ENCODE data around the gene SLC9A3. TPM values are rescaled to one million over a fixed set of nuclear protein-coding genes. Genes with fewer than 3 reads are reported as not detected.

The SLC9A3 gene
- total RNA-seq, 1 experiment from 2014 or later = 0.85 TPM

DNA sequence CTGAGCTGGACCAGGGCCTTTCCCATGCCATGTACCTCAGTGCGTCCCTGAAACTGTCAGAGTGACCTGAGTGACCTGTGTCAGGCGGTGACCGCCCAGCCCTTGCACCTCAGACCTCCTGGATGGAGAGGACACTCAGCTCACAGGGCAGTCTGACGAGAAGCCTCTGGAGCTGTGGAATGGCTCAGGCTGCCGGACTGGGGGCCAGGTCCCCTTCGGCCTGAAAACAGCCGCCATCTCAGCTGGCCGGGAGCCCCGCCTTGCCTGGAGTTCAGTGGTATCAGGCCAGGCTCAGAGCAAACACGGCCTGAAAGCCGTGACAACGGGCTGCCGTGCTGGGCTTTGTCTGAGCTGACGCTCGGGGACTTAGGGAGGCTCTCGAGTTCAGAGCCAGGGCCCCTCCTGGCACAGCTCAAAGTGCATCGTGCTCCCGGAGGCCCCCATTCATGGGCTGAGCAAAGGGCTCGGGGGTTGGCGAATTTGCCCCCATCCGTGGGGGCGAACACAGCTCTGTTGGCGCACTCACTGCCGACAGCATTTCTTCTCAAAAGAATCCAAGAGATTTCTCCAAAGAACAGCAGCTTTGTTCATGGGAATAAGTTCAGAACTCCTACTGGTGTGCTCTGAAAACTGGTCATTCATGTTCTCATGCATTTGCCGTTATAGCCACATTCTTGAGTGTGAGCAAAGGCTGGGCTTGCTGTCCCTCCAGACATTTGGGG lies 8.4 kb upstream of the SLC9A3 start:
- H3K27ac Mint-ChIP-seq = no peak overlapping the region

More for the DNA sequence above, 8.4 kb upstream of the SLC9A3 start:
- Histone ChIP-seq H3K9me3 (ENCODE audit: control insufficient read depth, low read depth, low read length) (no peaks in the 10 kb centered on the region), H3K23ac (ENCODE audit: insufficient read length, low read depth, low read length) (no peak overlapping the region), H3K9ac (ENCODE audit: extremely low read depth, insufficient read length, low read length) (no peak overlapping the region), H4K8ac (replicated peaks; ENCODE audit: insufficient read length, low read depth, low read length) (no peak overlapping the region), H3K18ac (ENCODE audit: insufficient read length, low read depth, low read length) (no peak overlapping the region), H3K56ac (ENCODE audit: insufficient read length, low read depth, low read length) (no peak overlapping the region), H2BK15ac (ENCODE audit: low read depth, low read length) (no peak overlapping the region), H3K4ac (ENCODE audit: low read depth, low read length) (no peak overlapping the region), H4K20me1 (ENCODE audit: control insufficient read depth, insufficient read depth, insufficient read length) (peaks cover 3% of the 10 kb centered on the region), H3K27ac (ENCODE audit: insufficient read length, low read depth, low read length) (no peak overlapping the region), H2BK12ac (ENCODE audit: insufficient read length, low read depth, low read length) (no peak overlapping the region), H2BK20ac (ENCODE audit: low read depth, low read length, poor library complexity, severe bottlenecking) (no peak overlapping the region), H2AFZ (ENCODE audit: low read length) (no peak overlapping the region), H3K14ac (ENCODE audit: insufficient read depth, low read length) (no peak overlapping the region; the same call in 1 of the 2 replicates), H4K91ac (ENCODE audit: insufficient read length, low read depth, low read length) (no peak overlapping the region), H2AK5ac (ENCODE audit: insufficient read length, low read length) (no peak overlapping the region), H4K5ac (ENCODE audit: insufficient read length, low read depth, low read length) (no peak overlapping the region), H3K4me2 (ENCODE audit: insufficient read depth, insufficient read length, low read length) (no peak overlapping the region), H3T11ph (ENCODE audit: low read length) (no peak overlapping the region), H3K27me3 (ENCODE audit: insufficient read depth, low read length) (peaks cover 9% of the 10 kb centered on the region; the same call in 1 of the 2 replicates), H3K23me2 (ENCODE audit: insufficient read length, low read depth, low read length, poor library complexity, severe bottlenecking) (no peaks in the 10 kb centered on the region), H3K79me1 (ENCODE audit: insufficient read depth, low read depth, low read length, poor library complexity, severe bottlenecking) (no peaks in the 10 kb centered on the region), H3K4me1 (ENCODE audit: insufficient read depth, low read length) (no peaks in the 10 kb centered on the region), H2BK5ac (ENCODE audit: insufficient read length, low read length) (no peak overlapping the region), H3K79me2 (ENCODE audit: insufficient read depth, low read length) (no peaks in the 10 kb centered on the region), H2BK120ac (ENCODE audit: low read depth, low read length, poor library complexity, severe bottlenecking) (no peak overlapping the region)
- Mint-ChIP-seq H3K4me3 (no peak overlapping the region), H3K36me3 (ENCODE audit: insufficient read depth in 1 of 3, low read depth in 3 of 3) (no peaks in the 10 kb centered on the region), H3K9me3 (peaks cover 0 to 4% of the 10 kb centered on the region in 2 experiments; a peak in 2 of 5 replicates), H3K4me1 (peaks cover 5 to 11% of the 10 kb centered on the region in 2 experiments; a peak in 3 of 4 replicates), H3K27me3 (ENCODE audit: low read depth) (peaks cover 61% of the 10 kb centered on the region)
- DNase-seq = no peak
- TF ChIP-seq, protein P1, sequence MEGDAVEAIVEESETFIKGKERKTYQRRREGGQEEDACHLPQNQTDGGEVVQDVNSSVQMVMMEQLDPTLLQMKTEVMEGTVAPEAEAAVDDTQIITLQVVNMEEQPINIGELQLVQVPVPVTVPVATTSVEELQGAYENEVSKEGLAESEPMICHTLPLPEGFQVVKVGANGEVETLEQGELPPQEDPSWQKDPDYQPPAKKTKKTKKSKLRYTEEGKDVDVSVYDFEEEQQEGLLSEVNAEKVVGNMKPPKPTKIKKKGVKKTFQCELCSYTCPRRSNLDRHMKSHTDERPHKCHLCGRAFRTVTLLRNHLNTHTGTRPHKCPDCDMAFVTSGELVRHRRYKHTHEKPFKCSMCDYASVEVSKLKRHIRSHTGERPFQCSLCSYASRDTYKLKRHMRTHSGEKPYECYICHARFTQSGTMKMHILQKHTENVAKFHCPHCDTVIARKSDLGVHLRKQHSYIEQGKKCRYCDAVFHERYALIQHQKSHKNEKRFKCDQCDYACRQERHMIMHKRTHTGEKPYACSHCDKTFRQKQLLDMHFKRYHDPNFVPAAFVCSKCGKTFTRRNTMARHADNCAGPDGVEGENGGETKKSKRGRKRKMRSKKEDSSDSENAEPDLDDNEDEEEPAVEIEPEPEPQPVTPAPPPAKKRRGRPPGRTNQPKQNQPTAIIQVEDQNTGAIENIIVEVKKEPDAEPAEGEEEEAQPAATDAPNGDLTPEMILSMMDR (conservative IDR thresholded peaks at IDR 0.05) = no peak
- no CpG with 5 or more reads among the region's 25 CpGs for WGBS (ENCODE audit: extremely low coverage, insufficient read length, low lambda C conversion rate)

Measured in H9 (cell line).